HCEC 1CT (cell line): ENCODE data around the gene CREB5.

ENCODE experiments used
- DNase-seq: peaks from one replicate; pipeline ENCODE4 v3.0.0-alpha.2; 2017

Gene CREB5

DNA sequence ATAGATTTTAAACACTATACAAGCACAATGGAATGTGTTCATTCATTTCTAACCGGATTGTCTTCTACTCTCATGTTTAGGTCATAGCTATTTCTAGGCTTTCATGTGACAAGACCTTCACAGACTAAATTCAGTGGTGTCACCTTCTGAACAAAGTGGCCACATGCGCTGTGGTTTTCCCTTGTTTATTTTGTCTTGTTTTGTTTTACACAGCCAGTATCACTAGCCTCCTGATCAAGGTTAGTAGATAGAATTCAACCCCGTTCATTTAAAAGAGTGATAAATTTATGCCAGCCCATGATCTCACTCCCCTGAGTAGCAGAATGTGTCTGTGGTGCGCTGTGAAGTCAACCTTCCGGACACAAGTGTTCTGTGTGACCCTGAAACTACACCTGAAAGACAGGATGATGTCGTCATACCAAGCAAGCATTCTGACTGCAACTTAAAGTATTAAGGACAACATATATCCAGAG is 209.1 kb downstream of the CREB5 start:
- no peak for DNase-seq

DNA sequence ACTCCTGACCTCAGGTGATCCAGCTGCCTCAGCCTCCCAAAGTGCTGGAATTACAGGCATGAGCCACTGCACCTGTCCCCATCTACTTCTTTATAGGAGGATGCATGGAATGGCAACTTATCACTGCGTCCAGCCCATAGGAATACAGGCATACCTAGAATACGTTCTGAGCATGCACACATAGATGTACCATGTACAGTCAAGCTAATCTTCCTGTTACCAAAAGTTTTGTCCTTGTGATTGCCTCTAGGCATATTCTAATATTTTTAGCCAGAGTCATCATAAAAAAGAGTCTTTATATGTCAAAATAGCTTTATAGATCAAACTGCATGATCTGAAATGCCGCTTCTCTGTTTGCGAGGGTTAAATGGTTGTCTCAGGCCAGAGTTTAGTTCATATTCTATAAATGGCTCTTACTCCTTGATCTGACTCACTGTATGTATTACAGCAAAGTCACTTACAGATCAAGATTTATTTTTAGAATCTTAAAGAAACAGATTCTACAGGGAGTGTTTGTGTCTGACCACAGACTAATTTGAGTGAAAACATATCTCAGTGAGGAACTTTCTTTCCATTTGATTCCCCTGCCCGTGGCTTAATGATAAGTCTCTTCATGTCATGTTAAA is 210.9 kb downstream of the CREB5 start:
- DNase-seq = peak; percentile 85

DNA sequence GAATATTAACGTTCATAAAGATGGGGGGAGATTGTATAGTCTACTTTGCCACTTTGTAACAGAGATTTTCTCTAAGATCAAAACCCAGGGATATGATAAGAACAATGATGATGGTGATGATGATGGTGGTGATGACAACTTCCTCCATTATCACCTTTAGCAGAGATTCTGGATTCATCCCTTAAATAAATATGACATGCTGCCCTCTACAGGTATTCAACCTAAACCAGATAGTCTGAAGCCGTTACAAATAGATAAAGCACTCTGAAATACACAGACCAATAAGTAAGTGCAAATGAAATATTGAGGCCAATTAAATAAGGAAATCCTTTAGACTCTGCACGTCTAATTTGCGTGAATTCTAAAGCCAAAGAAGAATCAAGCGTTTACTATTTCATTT is 211.5 kb downstream of the CREB5 start:
- DNase-seq = peak; percentile 39

DNA sequence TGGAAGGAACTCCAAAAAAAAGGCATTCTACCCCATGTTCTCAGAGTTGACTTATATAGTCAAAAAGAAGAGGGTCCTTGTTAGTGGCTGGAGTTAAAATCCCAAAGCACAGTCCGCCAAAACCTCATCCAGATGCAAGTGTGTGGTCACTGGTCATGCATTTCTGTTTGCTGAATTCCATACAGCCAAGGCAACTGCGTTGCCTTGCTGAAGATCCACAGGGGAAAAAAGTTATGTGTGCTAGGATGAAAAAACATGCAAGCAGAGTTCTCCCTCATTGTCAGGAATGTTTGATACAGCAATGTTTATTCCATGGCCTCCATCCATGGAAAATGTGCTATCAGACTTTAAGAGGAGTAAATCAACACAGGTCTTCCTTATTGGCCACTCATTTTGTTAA is 213.1 kb downstream of the CREB5 start:
- DNase-seq = no peak

DNA sequence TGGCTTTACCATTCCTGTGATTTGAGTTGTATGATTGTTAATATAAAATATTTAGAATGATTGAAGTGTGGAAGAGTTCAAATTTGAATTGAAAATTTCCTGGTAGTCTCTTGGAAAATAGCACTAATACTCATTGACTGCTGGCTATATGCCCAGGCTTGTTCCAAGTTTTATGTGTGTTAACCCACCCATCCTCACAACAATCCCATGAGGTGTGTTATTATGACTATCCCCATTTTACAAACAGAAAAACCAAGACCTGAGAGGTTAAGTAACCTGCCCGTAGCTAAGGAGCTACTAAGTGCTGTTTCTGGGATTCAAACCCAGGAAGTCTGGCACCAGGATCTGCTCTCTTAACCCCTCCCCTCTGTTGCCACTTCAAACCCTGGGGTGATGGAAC is 213.9 kb downstream of the CREB5 start:
- DNase-seq = no peak

DNA sequence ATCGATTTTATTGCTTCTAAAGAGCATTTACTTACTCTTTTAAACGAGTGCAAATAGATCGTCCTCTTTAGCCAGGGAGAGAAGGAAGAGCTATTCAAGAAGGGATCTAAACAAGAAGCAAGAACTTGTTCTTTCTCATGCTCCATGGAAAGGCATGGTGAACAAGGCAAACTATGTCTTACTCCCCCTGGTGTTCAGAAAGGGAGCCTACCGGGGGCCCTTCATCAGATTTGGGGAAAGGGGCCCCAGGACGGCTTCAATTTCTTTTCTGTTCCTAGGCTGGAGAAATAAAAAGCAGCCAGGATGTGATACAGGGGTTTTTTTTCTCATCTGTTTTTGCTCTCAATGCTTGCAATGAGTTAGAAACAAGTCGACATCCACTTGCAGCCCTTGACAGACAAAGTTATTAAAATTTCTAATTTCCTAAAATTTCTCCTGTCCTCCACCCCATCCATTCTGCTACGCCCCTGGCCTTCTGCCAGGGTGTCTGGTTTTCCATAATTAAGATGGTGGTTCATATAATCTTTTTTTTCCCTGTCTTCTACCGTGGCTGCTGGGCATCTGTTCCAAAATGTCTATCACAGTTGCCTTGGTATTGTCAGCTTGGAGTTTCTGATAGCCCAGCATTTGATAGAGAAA is 214.4 kb downstream of the CREB5 start:
- peak; percentile 46 for DNase-seq

DNA sequence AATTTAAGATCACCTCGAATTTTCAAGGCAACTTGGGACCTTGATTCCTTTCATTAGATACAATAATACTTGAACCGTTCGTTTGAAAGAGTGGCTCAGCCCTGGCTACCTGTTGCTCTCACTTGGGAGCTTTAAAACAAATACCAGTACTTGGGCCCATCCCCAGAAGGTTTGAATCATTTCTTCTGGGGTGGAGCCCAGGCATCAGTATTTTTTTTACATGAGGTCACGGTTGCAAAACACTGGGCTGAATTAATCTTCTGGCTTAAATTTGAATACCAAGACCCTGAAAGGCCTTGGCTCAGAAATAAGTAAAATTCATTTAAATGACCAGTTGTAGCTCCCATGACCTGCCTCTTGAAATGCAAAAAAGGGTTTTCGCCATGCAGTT is 214.9 kb downstream of the CREB5 start:
- peak; percentile 30 for DNase-seq

DNA sequence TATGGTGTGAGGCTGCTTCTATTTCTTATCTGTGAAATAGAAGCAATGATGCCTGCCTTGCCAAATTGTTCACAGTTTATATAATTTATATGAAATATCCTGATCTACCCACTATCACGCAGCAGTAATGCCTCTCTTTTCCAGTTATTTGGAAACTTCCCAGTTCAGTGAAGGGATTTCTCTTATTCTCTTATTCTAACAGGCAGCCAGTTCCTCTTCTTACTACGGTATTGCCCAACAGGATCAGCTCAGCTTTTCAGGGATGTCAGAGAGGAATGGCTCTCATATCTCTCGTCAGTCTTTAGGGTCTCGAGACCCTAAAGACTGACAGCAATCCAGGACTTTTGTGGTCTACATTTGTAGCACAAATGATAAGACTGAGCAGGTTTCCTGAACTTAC is 215.6 kb downstream of the CREB5 start:
- no peak for DNase-seq

DNA sequence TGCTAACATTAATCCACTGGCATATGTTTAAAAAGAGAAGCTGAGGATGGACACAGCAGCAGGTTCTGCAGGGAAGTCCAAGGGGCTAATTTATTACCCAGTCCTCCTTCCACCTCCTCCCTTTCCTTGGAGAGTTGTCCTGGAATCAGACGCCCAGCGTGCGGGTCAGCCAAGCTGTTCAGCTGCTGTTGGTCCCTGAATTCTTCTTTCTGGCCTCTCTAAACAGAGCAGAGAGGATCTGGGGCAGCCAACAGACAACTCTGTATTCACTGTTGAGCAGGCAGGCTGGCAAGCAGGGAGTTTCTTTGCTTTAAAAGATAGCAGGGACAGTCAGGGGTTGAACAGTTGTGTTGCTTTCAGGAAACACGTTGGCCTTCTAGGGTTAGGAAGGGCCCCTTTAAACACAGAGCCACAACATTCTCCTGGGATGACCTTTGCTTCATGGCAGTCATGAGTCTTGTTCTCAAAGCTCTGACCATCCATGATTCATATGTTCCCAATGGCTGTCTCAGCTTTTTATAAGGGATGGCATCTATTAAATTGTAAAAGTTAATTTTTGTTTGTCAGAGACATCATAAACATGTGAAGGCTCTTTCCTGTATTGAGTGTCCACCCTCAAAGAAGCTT is 217.0 kb downstream of the CREB5 start:
- peak; percentile 84 for DNase-seq

DNA sequence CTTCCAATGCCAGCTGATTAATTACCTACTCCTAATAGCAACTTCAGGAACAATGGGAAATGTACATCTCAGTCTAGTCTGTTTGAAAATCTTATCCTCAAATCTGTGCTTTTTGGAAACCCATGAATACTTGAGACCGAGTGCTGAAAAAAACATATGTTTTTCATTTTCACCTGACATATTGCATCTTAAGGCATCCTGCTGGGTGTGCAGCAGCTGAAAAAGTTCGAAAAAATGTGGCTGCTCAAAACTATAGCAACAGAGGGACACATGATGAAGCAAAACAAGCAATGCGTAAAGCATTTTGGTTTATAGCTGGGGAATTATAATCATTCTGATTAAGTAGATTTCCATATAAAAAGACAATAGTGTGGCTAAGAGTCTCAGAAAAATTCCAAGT is 218.0 kb downstream of the CREB5 start:
- DNase-seq = no peak

DNA sequence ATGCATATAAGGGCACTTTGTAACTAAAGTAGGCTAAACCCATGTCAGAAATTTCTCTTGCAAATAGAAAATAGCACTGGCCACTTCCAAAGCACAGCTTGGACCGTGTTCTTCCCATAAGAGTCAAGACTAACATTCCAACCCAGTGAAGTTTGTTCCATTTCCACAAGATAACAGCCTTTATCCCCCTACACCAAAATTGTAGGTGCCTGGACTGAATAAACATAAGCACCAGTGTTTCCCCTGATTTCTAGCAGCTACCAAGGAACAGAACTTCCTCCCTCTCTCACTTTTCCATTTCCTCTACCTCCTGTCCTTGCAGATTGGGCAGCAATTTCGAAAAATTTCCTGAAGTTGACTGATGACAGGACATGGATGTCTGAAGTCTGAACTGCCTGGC is 219.7 kb downstream of the CREB5 start:
- no peak for DNase-seq

DNA sequence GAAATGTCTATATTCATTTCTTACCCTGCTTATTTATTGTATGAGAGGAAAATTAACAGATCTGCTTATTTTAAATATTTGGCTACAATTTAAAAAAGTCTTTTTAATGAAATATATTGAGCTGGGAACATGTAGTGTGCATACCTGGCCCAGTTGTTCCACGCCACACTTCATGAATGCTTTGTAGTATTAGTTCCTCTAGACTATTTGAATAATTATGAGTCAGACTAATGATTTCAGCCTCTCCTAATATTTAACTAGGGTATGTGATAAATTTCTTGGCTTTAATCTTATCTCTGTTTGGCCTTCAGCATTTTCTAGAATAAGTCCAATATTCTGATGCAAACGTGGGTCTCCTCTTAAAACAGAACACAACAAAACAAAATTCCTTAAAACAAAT is 226.6 kb downstream of the CREB5 start:
- DNase-seq = no peak

DNA sequence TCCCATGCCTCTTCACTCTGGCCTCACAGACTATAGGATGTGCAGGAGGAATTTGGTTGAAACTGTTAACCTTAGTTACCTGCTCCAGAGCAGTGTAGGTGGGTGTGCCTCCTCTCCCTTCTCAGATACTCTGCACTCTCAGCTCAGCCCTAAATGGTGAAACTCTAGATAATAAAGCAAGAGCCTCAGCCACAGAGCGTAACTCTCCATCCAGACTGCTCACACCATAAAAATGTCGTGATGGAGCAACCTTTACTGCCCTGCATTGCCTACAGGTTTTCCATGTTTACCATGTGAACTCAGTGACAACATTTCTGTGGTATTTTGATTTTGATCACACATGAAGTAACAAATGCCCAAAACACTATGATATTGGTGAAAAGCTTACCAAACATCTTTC is 227.7 kb downstream of the CREB5 start:
- no peak for DNase-seq

DNA sequence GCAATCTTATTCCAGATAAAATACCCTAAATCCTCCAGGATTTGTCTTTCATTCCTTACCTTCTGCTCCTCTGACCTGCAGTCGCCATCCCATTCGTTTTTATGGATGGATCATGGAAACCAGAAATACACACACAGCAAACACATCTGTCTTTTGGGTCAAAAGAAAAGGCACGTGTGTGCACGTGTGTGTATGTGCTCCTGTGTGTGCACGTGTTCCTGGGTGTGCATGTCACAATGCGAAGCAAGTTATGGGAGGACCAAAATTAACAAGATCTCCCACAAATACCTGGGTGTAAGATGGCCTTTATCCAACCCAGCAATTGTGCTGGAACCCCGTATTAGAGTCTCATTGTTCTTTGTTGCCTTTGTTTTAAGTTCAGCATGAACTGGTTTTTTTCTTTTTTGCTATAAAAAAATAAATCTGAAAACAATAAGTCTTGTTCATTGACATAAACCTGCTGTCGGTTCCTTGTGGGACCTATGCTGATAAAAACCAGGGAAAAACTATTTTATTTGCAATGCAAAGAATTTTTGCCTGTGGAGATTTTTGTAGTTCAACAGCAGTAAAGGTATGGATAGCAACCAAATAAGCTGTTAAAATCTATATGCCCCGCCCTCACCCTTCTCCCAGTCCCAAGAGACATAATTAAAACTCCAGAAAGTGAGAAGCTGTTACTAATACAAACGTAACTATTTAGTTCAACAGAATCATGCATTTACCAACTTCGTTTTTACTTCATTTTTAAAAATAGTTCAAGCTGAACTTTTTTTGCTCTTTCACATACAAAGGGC is 229.6 kb downstream of the CREB5 start:
- no peak for DNase-seq

DNA sequence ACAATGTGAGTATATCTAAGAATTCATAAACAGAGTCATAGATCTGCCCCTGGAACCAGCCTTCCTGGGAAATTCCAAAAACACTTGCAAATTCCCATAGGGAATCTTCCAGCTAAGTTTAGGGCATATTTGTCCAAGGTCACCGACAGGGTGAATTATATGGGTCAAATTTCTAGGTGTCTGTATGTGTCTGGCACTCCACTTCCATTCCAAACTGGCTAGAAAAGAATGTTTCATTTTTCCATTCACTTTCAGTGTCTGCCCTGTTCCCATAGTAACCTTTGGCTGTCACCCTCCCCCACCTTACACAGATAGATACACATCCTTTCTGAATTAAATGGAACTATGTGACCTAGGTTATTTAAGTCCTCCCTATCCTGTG is 230.9 kb downstream of the CREB5 start:
- DNase-seq = peak; percentile 10

DNA sequence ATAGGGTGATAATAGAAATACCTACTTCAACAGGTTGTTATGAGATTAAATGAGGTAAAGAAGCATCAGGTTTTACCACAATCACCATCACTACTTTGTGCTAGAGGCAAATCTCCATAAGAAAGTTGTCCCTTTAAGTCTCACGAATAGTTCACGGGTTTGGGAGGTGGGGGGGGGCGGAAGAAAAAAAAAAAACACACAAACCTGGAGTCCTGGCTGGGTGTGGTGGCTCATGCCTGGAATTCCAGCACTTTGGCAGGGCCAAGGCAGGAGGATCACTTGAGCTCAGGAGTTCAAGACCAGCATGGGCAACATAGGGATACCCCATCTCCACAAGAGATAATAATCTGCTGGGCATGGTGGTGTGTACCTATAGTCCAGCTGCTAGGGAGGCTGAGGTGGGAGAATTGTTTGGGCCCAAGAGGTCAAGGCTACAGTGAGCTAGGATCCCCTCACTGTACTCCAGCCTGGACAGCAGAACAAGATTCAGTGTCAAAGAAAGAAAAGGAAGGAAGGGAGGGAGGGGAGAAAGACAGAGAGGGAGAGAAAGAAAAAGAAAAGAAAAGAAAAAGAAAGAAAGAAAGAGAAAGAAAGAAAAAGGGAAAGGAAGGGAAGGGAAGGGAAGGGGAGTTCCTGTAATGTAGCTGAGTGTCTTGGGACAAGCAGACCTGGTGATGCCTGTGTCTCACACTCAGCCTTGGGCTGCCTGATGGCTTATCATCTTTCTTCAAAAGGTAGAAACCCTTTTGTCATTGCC is 231.4 kb downstream of the CREB5 start:
- no peak for DNase-seq

DNA sequence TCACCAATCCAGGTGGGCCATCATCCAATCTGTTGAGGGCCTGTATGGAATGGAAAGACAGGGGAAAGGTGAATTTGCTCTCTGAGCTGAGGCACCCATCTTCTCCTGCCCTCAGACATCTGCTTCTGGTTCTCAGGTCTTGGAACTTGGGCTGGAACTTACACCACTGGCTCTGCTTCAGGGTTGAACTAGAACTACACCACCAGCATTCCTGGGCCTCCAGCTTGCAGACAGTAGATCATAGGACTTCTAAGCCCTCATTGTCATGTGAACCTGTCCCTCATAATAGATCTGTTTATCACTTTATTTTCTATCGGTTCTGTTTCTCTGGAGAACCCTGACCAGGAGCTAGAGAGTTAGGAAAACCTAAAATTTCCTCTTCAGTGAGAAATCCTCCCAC is 233.5 kb downstream of the CREB5 start:
- DNase-seq = no peak

DNA sequence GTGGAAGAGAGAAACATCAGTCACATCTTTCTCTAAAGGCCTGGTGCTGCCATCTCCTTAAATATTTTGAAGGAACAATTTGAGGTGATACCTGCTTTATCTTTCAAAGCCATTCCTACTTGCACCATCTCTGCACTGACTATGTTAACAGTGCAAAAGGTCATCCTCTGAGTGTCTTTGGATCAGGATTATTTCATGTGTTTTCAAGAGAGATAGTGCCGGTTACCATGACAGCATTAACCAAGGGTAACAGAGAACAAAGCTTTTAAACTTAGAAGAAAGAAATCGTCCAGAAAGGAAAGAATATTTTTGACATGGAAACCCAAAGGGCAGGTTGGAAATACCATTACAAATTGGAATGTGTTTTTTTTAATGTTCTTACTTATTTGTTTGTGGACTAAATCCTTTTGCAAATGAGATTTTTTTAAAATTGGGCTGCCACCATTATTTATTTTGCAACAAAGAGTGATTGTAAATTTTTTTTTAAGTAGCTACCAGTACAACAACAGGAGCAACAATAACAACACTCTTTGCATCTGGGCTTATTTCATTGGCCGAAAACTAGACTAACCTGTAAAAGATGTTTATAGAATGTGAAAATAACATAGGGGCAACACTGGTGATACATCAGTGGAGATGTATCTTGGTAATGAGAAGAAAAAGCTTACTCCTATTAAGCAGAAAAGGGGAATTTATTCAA is 234.2 kb downstream of the CREB5 start:
- no peak for DNase-seq

DNA sequence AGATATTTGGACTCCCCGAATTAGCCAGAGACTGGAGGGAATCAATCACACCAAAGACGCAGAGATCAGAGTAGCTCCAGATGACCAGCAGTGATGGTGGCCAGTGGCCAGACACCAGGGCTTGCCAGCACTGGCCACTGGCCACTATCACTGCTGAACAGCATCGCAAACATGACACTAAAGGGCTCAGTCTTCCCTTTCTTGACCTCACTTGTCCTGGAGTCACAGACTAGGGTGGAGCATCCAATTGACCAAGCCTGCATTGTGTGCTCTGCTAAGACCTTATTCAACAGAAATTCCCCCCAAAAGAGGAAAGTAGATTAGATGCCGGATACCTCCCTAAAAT is 234.7 kb downstream of the CREB5 start:
- no peak for DNase-seq

DNA sequence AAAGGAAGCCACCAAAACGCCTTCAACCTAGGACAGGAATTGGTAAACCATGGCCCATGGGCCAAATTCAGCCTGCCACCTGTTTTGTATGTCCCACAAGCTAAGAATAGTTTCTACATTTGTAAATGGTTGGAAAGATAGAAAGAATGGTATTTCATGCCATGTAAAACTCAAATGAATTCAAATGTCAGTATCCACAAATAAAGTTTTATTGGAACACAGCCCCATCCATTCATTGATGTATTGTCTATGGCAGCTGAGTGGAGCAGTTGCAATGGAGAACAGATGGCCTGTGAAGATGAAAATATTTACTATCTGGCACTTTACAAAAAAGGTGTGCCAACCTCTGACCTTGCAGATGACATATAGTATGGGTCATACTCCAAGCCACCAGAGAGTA is 236.9 kb downstream of the CREB5 start:
- no peak for DNase-seq

DNA sequence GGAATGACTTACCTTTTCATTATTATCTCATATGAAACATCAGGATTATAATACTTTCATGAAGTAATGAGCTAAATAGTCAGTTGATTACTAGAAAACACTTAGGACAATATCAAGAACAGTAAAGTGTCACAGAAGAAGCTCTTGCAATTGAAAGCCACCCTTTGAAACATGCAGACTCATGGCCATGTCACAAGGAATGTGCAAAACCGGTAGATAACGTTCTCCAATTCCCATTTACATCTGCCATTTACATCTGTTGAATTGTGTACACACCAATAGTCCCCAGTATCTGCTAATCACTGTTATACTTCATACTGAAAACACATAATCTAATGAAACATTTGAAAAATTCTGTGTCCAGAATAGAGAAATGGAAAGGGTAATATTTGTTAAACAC is 237.5 kb downstream of the CREB5 start:
- DNase-seq = no peak

DNA sequence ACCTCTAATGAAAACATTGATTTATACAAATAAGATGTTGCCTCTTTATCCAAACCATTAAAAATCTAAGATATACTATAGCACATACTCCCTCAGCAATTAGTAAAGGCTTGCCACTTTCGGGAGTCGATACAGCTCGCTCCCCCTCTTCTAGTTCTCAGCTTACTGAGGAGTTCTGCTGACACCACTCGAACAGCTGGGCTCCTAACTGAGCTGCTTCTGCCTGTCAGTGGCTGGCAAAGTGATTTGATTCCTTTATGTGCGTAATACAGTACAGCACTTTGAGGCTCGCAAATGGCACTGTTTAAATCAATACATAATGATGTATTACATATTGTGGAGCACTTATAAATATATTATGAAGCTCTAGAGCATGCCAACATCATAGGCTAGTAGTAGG is 241.8 kb downstream of the CREB5 start:
- no peak for DNase-seq

DNA sequence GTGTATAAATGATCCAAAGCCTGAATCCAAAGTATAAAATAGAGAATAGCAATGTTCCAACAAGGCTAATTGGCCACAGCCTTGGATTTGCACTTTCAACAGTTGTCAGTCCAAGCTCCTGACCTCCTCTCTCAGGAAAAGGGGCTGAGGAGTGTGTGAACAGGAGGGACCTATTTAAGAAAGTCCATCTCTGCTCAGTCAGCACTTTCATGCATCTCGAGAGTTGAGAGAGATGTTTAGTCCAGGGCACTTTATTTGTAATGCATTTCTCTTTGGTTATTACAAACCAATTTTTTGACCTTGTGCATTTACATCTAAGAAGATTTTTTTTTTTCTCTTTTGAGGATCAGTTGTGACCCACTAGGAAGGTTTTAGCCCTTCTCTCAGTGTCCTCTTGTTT is 244.2 kb downstream of the CREB5 start:
- no peak for DNase-seq
